ENCODE results near the gene GDF11.

Gene GDF11

DNA sequence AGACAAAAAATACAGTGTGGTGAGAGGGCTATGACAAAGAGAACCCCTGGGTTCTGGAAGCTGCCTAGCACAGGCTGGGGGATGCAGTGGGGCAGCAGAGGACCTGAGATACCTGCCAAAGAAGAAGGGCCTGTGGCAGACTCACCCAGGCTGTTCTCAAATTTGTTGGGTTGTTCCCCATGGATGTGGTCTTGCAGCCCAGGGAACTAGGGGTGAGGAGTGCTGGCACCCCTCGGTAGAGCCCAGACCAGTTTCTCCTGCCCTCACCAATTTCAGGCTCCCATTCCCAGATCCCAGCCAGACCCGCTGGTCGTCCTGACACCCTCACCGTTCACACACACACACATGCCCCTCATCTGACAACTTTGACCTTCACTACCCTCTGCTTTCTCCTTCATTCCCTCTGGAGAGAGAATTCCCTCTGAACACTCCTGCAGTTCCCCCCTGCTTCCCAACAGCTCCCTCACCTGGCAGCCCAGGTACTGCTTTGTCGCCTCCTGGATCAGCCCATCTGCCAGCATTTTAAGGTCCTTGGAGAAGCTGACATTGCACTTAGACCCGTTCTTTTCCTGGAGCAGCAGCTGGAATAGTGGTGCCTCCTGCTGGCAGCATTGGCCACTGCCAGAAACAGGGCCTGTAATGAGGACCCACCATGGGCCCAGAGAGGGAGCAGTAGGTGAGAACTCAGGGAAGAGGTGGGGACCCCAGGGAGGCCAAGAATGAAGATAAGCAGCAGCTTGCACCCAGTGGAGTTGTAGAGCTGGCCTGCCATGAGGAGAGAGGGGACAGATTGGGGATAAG, 5.9 kb upstream of the GDF11 start (continued):
- TF ChIP-seq, protein P1, sequence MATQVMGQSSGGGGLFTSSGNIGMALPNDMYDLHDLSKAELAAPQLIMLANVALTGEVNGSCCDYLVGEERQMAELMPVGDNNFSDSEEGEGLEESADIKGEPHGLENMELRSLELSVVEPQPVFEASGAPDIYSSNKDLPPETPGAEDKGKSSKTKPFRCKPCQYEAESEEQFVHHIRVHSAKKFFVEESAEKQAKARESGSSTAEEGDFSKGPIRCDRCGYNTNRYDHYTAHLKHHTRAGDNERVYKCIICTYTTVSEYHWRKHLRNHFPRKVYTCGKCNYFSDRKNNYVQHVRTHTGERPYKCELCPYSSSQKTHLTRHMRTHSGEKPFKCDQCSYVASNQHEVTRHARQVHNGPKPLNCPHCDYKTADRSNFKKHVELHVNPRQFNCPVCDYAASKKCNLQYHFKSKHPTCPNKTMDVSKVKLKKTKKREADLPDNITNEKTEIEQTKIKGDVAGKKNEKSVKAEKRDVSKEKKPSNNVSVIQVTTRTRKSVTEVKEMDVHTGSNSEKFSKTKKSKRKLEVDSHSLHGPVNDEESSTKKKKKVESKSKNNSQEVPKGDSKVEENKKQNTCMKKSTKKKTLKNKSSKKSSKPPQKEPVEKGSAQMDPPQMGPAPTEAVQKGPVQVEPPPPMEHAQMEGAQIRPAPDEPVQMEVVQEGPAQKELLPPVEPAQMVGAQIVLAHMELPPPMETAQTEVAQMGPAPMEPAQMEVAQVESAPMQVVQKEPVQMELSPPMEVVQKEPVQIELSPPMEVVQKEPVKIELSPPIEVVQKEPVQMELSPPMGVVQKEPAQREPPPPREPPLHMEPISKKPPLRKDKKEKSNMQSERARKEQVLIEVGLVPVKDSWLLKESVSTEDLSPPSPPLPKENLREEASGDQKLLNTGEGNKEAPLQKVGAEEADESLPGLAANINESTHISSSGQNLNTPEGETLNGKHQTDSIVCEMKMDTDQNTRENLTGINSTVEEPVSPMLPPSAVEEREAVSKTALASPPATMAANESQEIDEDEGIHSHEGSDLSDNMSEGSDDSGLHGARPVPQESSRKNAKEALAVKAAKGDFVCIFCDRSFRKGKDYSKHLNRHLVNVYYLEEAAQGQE (tag by site-specific recombination; IDR thresholded peaks at IDR 0.05): no peak
- TF ChIP-seq ZFP69B (tag by site-specific recombination; IDR thresholded peaks at IDR 0.05) (peak; percentile 90), ZNF626 (tag by site-specific recombination; IDR thresholded peaks at IDR 0.05) (no peak), ZNF157 (tag by site-specific recombination; IDR thresholded peaks at IDR 0.05) (no peak), GFI1B (tag by site-specific recombination; IDR thresholded peaks at IDR 0.05) (no peak), ZNF571 (tag by site-specific recombination; IDR thresholded peaks at IDR 0.05) (no peak)
- TF ChIP-seq, protein P2, sequence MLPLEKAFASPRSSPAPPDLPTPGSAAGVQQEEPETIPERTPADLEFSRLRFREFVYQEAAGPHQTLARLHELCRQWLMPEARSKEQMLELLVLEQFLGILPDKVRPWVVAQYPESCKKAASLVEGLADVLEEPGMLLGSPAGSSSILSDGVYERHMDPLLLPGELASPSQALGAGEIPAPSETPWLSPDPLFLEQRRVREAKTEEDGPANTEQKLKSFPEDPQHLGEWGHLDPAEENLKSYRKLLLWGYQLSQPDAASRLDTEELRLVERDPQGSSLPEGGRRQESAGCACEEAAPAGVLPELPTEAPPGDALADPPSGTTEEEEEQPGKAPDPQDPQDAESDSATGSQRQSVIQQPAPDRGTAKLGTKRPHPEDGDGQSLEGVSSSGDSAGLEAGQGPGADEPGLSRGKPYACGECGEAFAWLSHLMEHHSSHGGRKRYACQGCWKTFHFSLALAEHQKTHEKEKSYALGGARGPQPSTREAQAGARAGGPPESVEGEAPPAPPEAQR (tag by site-specific recombination; IDR thresholded peaks at IDR 0.05): no peak
- TF ChIP-seq, protein P3, sequence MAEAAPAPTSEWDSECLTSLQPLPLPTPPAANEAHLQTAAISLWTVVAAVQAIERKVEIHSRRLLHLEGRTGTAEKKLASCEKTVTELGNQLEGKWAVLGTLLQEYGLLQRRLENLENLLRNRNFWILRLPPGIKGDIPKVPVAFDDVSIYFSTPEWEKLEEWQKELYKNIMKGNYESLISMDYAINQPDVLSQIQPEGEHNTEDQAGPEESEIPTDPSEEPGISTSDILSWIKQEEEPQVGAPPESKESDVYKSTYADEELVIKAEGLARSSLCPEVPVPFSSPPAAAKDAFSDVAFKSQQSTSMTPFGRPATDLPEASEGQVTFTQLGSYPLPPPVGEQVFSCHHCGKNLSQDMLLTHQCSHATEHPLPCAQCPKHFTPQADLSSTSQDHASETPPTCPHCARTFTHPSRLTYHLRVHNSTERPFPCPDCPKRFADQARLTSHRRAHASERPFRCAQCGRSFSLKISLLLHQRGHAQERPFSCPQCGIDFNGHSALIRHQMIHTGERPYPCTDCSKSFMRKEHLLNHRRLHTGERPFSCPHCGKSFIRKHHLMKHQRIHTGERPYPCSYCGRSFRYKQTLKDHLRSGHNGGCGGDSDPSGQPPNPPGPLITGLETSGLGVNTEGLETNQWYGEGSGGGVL (tag by site-specific recombination; IDR thresholded peaks at IDR 0.05): no peak

DNA sequence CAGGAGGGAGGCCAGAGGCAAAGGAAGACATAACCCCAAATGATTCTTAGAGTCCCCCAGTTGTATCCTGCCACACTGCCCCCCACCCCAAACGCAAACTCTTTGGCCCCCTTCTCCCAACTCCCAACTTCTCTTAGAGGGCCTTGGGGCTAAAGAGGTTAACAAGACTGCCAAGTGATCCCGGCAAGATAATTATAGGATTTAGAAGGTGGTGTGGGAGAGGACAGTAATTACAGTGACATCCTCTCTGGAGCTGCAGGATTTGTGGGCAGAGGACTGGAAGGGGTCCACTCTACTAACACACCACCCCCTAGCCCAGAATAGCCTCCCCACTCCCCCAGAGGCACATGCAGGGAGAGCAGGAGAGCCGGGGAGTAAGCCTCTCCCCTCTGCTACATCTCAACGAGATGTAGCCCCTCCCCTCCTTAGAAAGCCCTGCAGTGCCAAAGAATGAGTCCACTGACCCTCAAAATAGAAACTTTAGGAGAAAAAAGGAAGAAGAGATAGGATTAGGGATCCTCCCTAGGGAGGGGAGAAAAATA, 5.3 kb upstream of the GDF11 start:
- H3K4me1 ChIP-seq (ENCODE audit: control insufficient read depth, insufficient read depth, low read length): peaks cover 10% of the 10 kb centered on the region; the same call in 1 of the 2 replicates
- peak overlapping the region; percentile 43 for H3K27ac ChIP-seq (ENCODE audit: extremely low read depth, low read depth, low read length)
- TF ChIP-seq ZNF660 (tag by site-specific recombination; IDR thresholded peaks at IDR 0.05) (no peak), ZNF791 (tag by site-specific recombination; IDR thresholded peaks at IDR 0.05) (no peak), SP7 (tag by site-specific recombination; IDR thresholded peaks at IDR 0.05) (peak; percentile 94), ZNF341 (tag by site-specific recombination; IDR thresholded peaks at IDR 0.05; ENCODE audit: low read depth) (peak; percentile 95), ZNF155 (tag by site-specific recombination; IDR thresholded peaks at IDR 0.05) (no peak)
- TF ChIP-seq, protein P4, sequence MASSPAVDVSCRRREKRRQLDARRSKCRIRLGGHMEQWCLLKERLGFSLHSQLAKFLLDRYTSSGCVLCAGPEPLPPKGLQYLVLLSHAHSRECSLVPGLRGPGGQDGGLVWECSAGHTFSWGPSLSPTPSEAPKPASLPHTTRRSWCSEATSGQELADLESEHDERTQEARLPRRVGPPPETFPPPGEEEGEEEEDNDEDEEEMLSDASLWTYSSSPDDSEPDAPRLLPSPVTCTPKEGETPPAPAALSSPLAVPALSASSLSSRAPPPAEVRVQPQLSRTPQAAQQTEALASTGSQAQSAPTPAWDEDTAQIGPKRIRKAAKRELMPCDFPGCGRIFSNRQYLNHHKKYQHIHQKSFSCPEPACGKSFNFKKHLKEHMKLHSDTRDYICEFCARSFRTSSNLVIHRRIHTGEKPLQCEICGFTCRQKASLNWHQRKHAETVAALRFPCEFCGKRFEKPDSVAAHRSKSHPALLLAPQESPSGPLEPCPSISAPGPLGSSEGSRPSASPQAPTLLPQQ (tag by site-specific recombination; IDR thresholded peaks at IDR 0.05): peak; percentile 6; the same call in 1 of the 2 replicates
- H3K4me3 ChIP-seq (ENCODE audit: low read depth, low read length): no peak overlapping the region
- H3K36me3 ChIP-seq (ENCODE audit: control insufficient read depth in 2 of 2, insufficient read depth in 1 of 2, low read length in 2 of 2): no peaks in the 10 kb centered on the region
- POLR2A ChIA-PET: interaction anchor here (1.0 to 3.4 kb wide), 12 partner anchors 8 to 367 kb away, joined by 3 to 24 read pairs (median 4); partner anchors contain the start of genes CD63, ORMDL2, PA2G4 and PYM1
- CTCF ChIA-PET: interaction anchor here (0.5 to 6.8 kb wide), 63 partner anchors 8 to 899 kb away, joined by 3 to 127 read pairs (median 5); partner anchors contain the start of genes BLOC1S1, CD63, ITGA7 and ORMDL2
- no peaks in the 10 kb centered on the region for H3K9me3 ChIP-seq (ENCODE audit: control insufficient read depth, insufficient read depth, low read depth, low read length)
